IPS-NIHi11 (cell line): ENCODE results near the gene TRAF4.
"Not testable (repeated sequence)": the region's sequence is repeated elsewhere in the genome, so short reads cannot be mapped to it uniquely, and the experiment has no call there.

Experiments used
- DNase-seq: peaks from one replicate; pipeline ENCODE4 v3.0.0; 2012; ENCODE audit warnings: mixed read lengths, low spot score

Gene TRAF4

GRCh38 chr17:28792877-28793661 is 49.3 kb downstream of the TRAF4 start:
- no peak for DNase-seq

- DNase-seq: not testable (repeated sequence)
These were observed 51.1 kb downstream of the TRAF4 start for GRCh38 chr17:28794846-28795441.

- no peak for DNase-seq
These were observed 52.3 kb downstream of the TRAF4 start for GRCh38 chr17:28796062-28796461.
